KMS-11 (cell line): ENCODE results near the gene LINGO3.

Source experiments
- H2AFZ ChIP-seq: fragments of 200-600 bp; sonication (generic); 2 replicates; pipeline ENCODE4 v1.6.1; 2016; ENCODE audit warnings: antibody characterized with exemption, mixed run types, low read depth
- H3K27ac ChIP-seq: fragments of 200-600 bp; sonication (generic); 2 replicates; pipeline ENCODE4 v1.6.1; 2016; ENCODE audit warnings: mild to moderate bottlenecking, mixed run types
- H3K27me3 ChIP-seq: fragments of 200-600 bp; sonication (generic); 2 replicates; pipeline ENCODE4 v1.6.1; 2017; ENCODE audit warnings: mild to moderate bottlenecking, low read depth, mixed run types, moderate library complexity; ENCODE audit not compliant: insufficient read depth
- H3K36me3 ChIP-seq: fragments of 200-600 bp; sonication (generic); 2 replicates; pipeline ENCODE4 v1.6.1; 2017; ENCODE audit warnings: mild to moderate bottlenecking, mixed run types; ENCODE audit not compliant: insufficient read depth
- H3K4me1 ChIP-seq: fragments of 200-600 bp; sonication (generic); 2 replicates; pipeline ENCODE4 v1.6.1; 2016; ENCODE audit warnings: mild to moderate bottlenecking, low read depth, mixed run types; ENCODE audit not compliant: poor library complexity, severe bottlenecking
- H3K4me2 ChIP-seq: fragments of 200-600 bp; sonication (generic); 2 replicates; pipeline ENCODE4 v1.7.0; 2016; ENCODE audit warnings: mild to moderate bottlenecking, mixed run types
- H3K4me3 ChIP-seq: fragments of 200-600 bp; sonication (generic); IDR thresholded peaks from 2 replicates; pipeline ENCODE4 v1.6.1; 2017; ENCODE audit warnings: low read depth, low read length, mixed read lengths; ENCODE audit not compliant: insufficient read depth
- H3K79me2 ChIP-seq: fragments of 200-600 bp; sonication (generic); 2 replicates; pipeline ENCODE4 v1.6.1; 2016; ENCODE audit warnings: low read depth, mixed run types; ENCODE audit not compliant: insufficient read depth
- H3K9ac ChIP-seq: fragments of 200-600 bp; sonication (generic); 2 replicates; pipeline ENCODE4 v1.6.1; 2016; ENCODE audit warnings: mild to moderate bottlenecking, mixed run types
- H4K20me1 ChIP-seq: fragments of 200-600 bp; sonication (generic); 2 replicates; pipeline ENCODE4 v1.6.1; 2016; ENCODE audit warnings: mild to moderate bottlenecking, mixed run types; ENCODE audit not compliant: insufficient read depth
- TF ChIP-seq, protein P1 (sequence below): fragments of 200-600 bp; sonication (generic); conservative IDR thresholded peaks from 2 replicates; pipeline ENCODE4 v1.6.1; 2017; ENCODE audit warnings: low read depth, mild to moderate bottlenecking, antibody characterized with exemption, low read length, moderate library complexity, mixed read lengths

The LINGO3 gene

GRCh38 chr19:2278459-2279158 is 29.3 kb downstream of the LINGO3 start:
- no peaks in the 10 kb centered on the region; the same call in 1 of the 2 replicates for H3K36me3 ChIP-seq
- H3K4me1 ChIP-seq = no peaks in the 10 kb centered on the region
- no peak overlapping the region for H3K4me2 ChIP-seq
- H3K27me3 ChIP-seq = no peaks in the 10 kb centered on the region
- H3K79me2 ChIP-seq = peaks cover 8% of the 10 kb centered on the region; the same call in 1 of the 2 replicates
- peaks cover 5% of the 10 kb centered on the region; the same call in 1 of the 2 replicates for H4K20me1 ChIP-seq
- no peak overlapping the region for H2AFZ ChIP-seq
- H3K4me3 ChIP-seq = no peak overlapping the region
- TF ChIP-seq, protein P1, sequence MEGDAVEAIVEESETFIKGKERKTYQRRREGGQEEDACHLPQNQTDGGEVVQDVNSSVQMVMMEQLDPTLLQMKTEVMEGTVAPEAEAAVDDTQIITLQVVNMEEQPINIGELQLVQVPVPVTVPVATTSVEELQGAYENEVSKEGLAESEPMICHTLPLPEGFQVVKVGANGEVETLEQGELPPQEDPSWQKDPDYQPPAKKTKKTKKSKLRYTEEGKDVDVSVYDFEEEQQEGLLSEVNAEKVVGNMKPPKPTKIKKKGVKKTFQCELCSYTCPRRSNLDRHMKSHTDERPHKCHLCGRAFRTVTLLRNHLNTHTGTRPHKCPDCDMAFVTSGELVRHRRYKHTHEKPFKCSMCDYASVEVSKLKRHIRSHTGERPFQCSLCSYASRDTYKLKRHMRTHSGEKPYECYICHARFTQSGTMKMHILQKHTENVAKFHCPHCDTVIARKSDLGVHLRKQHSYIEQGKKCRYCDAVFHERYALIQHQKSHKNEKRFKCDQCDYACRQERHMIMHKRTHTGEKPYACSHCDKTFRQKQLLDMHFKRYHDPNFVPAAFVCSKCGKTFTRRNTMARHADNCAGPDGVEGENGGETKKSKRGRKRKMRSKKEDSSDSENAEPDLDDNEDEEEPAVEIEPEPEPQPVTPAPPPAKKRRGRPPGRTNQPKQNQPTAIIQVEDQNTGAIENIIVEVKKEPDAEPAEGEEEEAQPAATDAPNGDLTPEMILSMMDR = no peak
- H3K27ac ChIP-seq = no peak overlapping the region
- no peak overlapping the region for H3K9ac ChIP-seq

DNA sequence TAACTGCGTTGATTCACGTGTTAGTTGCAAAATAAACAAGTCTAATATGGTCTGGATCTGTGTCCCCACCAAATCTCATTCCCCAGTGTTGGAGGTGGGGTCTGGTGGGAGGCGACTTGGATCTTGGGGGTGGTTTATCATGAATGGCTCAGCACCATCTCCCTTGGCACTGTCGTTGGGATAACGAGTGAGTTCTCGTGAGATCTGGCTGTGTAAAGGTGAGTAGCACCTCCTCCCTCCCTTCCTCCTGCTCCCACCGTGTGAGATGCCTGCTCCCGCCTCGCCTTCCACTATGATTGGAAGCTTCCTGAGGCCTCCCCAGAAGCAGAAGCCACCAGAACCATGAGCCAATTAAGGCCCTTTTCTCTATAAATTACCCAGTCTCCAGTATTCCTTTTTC is 30.8 kb downstream of the LINGO3 start:
- no peak overlapping the region for H3K4me2 ChIP-seq
- no peaks in the 10 kb centered on the region for H3K4me1 ChIP-seq
- H3K36me3 ChIP-seq = peaks cover 3% of the 10 kb centered on the region; the same call in 1 of the 2 replicates
- TF ChIP-seq, protein P1 = no peak
- H3K9ac ChIP-seq = no peak overlapping the region
- H3K27ac ChIP-seq = no peak overlapping the region
- H2AFZ ChIP-seq = no peak overlapping the region
- peaks cover 23% of the 10 kb centered on the region for H3K79me2 ChIP-seq
- H3K27me3 ChIP-seq = no peaks in the 10 kb centered on the region
- H4K20me1 ChIP-seq = peaks cover 5% of the 10 kb centered on the region; the same call in 1 of the 2 replicates
- H3K4me3 ChIP-seq = no peak overlapping the region

- Histone ChIP-seq H2AFZ (no peak overlapping the region), H3K27me3 (no peaks in the 10 kb centered on the region), H3K79me2 (peaks cover 29% of the 10 kb centered on the region), H3K4me1 (peaks cover 2% of the 10 kb centered on the region), H4K20me1 (peaks cover 7% of the 10 kb centered on the region; the same call in 1 of the 2 replicates), H3K4me2 (no peak overlapping the region), H3K36me3 (peaks cover 3% of the 10 kb centered on the region; the same call in 1 of the 2 replicates), H3K9ac (no peak overlapping the region), H3K4me3 (no peak overlapping the region), H3K27ac (no peak overlapping the region)
- TF ChIP-seq, protein P1 = no peak
Measured at GRCh38 chr19:2276429-2276986, 31.4 kb downstream of the LINGO3 start.

DNA sequence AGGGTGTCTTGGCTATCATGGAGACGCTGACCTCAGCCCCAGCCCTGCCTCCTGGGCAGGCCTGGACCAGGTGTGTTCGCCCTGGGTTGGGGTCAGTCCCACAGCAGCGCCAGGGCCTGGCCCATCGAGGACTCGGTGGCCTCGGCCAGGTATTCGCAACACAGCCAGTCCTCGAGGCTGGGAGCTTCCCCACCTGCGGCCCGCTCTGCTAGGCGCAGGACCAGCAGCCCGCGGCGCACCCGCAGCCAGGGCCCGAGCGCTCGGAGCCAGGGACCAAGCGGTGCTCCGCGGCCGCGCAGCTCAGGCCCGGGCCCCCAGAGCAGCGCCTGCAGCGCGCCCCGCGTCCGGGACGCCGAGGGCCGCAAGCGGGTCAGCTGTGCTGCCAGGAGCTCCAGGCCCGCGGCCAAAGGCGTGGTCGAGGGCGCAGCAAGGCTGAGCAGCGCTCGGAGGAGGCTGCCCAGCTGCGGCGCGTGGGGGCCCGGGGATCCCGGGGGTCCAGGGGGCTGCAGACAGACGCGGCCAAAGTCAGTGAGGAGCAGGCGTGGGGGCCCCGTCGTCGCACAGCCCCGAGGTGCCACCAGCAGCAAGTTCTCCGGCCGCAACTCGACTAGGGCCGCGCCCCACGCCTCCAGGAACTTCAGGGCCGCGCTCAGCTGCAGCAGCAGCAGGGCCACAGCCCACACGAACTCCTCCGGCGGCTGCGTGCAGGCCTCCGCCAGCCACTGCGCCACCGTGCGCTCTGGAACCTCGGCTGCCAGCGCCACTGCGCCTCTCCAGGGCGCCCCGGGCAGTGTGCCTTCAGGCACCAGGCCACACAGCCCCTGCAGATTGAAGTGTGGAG is 32.1 kb downstream of the LINGO3 start:
- Histone ChIP-seq H3K79me2 (peaks cover 36% of the 10 kb centered on the region), H2AFZ (no peak overlapping the region), H3K27ac (no peak overlapping the region), H3K9ac (no peak overlapping the region), H3K36me3 (peaks cover 3% of the 10 kb centered on the region; the same call in 1 of the 2 replicates), H3K4me2 (no peak overlapping the region), H3K4me3 (no peak overlapping the region), H4K20me1 (peaks cover 12% of the 10 kb centered on the region; the same call in 1 of the 2 replicates), H3K27me3 (no peaks in the 10 kb centered on the region), H3K4me1 (peaks cover 6% of the 10 kb centered on the region)
- TF ChIP-seq, protein P1 = no peak
